Tongue (tissue), 2 donors: Measurements from ENCODE around the gene SPATA31D1. TPM values are rescaled to one million over a fixed set of nuclear protein-coding genes. Genes with fewer than 3 reads are reported as not detected.
"Not testable (repeated sequence)": the region's sequence is repeated elsewhere in the genome, so short reads cannot be mapped to it uniquely, and the experiment has no call there.

ENCODE experiments used
- DNase-seq: peaks from one replicate; pipeline ENCODE4 v3.0.0-alpha.2; 2015
- total RNA-seq: library from RNA; depleted of rRNA; stranded (reverse); fragments of >200 nt; gene quantifications from one replicate; pipeline ENCODE4 v1.2.3, GENCODE V29; 2014

The SPATA31D1 gene
- total RNA-seq: not detected

DNA sequence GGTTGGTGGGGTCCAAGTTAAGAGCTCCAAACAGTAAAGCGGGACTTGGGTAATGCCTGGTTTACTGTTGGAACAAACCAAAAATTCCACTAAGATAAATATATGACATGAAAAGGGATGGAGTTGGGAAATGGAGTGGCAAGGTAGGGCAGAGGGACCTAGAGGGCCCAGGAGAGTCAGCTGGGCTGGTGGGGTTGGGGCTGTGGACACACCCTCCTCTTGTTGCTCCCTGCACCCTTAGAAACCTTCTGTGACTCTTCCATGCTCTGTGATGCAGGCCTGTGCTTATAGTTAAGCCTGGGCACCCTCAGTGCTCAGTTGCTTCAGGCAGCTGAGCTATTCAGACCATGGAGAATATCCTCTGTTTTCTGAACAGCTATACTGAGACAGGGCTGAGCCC lies at the start of gene SPATA31D1:
Gene SPATA31D1, plus strand, starts transcription at position 301 of the 400 bp plus-strand sequence. Its CDS starts 47 bp downstream, at position 348.
- DNase-seq: not testable (repeated sequence)

DNA sequence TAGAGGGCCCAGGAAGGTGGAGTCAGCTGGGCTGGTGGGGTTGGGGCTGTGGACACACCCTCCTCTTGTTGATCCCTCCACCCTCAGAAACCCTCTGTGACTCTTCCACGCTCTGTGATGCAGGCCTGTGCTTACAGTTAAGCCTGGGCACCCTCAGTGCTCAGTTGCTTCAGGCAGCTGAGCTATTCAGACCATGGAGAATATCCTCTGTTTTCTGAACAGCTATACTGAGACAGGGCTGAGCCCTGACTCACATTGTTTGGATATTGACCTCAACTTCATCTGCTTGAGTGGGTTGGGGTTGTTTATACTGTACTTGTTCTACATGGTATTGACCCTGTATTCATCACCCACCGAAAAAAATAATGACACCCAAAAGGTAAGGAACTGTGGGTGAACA lies 45.2 kb upstream of the SPATA31D1 start, which contains the start of gene SPATA31D3:
Gene SPATA31D3, plus strand, starts transcription at position 108 of the 400 bp plus-strand sequence. Its CDS starts 86 bp downstream, at position 194.
- DNase-seq: not testable (repeated sequence)

DNA sequence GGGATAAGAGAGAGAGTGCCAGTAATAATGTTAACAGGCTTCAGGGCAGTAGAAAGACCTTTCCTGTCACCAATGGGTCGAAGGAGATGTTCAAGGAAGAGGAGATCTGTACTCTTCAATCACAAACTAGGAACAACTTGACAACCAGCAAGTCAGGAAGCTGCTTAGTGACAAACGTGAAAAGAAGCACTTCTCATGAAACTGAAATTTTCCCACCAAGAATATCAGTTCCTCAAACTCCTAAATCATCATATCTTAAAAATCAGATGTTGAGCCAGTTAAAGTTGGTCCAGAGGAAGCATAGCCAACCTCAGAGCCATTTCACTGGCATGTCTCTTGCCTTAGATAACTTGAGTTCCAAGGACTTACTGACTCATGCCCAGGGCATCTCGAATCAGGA lies 39.9 kb upstream of the SPATA31D1 start:
- DNase-seq: not testable (repeated sequence)

DNA sequence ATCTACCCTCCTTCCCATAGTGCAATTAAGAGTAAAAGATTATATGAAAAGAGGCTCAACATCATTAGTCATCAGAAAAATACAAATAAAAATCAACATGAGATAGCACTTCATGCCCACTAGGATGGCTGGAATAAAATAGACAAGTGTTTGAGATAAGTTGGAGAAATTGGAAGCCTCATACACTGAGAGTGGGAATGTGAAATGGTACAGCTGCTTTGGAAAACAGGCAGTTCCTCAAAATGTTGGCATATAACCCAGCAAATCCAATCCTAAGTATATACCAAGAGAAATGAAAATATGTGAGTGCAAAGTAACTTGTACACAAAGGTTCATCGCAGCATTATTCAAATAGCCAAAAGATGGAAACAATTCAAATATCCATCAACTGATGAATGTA lies 35.5 kb upstream of the SPATA31D1 start:
- no peak for DNase-seq

DNA sequence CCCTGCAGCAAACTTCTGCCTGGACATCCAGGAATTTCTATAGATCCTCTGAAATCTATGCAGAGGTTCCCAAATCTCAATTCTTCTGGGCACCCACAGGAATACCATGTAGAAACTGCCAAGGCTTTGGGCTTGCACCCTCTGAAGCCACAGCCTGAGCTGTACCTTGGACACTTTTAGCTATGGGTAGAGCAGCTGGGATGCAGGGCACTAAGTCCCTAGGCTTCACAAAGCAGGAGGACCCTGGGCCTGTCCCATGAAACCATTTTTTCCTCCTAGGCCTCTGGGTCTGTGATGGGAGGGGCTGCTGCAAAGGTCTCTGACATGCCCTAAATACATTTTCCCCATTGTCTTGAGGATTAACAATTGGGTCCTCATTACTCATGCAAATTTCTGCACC lies 32.9 kb upstream of the SPATA31D1 start:
- no peak for DNase-seq

DNA sequence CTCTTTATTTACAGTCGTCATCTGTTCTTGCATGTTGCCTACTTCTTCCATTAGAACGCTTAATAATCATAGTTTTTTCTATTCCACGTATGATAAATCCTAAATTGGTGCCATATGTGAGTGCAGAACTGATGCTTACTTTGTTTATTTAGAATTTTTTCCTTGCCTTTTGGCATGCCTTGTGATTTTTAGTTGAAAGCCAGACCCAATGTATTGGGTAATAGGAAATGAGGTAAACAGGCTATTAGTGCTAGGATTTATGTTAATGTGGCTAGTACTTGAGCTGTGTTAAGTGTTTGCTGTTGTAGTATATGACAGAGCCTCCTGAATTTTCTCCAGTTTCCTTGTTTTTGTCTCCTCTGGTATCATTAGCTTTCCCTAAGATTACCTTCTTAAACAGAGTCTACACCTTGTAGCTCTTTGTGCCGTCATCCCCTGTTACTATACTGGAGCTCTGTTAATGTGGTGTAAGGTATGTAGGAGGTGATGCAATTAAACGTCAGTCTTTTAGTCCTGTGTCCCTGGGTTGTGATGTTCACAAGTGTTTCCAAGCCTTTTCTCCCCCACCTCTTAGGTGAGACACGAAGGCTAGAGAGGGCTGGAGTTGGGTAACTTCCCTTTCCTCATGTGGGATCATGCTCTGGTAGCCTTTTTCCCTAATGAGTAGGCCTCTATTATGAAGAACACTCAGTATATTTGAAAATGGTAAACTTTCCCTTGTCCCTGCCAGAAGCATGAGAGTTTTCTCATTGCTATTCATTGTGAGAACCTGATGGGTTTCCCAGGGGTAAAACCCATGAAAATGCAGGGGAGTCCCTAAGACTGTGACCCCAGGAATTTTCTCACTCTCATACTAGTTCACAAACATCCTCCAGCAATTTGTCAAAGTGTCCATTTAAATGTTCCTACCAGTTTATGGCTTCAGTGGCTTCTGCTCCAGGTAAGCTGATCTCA lies 24.1 kb upstream of the SPATA31D1 start:
- no peak for DNase-seq

DNA sequence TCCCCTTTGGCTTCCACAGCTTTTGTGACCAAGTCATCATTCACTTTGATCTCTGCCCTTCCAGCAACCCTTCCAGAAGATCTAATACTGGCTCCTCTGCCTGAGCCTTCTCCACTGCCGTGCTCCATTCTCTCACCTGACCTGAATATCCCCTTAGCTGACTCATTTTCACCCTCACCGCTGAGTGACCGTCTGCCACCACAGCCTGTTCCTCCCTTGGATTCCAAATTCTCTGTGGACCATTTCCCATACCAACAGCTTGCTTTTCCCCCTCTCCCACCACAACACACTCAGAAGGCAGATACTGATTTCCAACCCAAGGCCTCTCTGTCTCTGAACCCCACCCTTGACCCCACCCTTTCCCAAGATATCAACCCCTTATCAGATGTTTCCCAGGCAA lies 20.5 kb upstream of the SPATA31D1 start:
- DNase-seq: no peak

DNA sequence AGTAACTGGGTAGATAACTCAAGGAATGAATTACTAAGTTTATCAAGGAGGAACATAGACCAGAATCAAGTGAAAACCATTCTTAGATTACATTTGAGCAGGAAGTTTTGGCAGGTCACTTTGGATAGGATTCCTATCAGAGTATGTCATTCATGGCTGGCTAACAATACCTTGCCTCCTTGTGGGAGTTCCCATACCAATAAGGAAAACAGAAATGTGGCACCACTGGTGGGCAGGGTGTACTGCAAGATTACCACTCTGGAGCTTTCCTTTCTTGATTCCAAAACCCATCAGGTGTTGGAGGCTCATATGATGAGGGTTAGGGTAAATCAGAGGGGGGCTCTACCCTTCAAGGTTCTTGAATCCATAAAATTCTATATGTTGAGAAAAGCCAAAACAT lies 18.6 kb upstream of the SPATA31D1 start:
- no peak for DNase-seq

DNA sequence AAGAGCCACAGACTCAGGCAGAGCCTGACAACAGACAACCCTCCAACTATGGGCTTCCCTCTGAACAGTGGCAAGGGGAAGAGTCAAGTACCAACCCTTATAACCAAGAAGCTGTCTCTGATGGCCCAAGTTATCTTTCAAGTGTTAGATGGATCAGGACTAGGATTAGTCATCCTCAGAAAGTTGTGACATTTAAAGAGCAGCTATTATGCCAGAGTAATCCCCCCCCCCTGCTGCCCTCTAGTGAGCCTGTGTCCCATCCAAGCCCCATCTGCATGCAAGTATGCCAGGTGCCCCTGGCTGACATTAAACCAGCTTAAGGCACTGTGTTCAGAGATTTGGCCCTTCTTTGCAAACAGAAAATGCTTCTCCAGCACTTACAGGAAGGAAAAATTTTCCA lies 16.8 kb upstream of the SPATA31D1 start:
- DNase-seq: no peak

DNA sequence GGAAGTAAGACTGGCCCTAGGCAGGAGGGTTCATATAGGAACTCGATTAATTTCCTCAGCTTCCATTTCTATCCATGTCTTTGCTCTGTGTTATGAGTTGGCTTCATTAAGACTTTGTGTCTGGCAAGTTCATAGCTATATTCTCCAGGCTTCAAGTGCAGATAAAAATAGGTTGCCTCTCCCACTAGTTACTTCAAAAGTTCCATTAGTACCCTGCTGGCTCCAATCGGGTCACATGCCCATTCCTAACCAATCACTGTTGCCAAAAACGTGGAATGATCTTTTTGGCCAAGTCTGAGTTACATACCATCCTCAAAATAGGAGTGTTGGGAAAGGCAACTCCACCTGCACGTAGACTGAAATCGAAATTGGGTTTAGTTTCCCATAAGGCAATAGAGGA lies 13.8 kb upstream of the SPATA31D1 start:
- no peak for DNase-seq

DNA sequence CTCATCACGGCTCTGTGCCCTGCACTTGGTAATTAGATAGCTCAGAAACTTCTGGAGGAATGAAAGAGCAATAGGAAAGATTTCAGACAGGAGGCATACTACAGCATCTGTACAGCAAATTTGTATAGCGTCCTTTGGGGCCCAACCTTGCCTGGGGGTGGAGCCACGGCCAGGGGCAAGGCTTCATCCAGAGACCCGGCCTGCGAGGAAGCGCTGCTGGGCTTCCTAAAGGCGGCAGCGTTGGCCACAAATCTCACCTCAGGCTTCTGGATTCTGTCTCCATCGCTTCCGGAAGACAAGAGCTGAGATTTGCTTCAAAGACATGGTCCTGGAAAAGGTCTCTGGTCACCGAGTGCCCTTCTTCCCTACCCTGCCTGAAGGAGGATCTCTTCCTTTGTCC lies 12.2 kb upstream of the SPATA31D1 start:
- no peak for DNase-seq

DNA sequence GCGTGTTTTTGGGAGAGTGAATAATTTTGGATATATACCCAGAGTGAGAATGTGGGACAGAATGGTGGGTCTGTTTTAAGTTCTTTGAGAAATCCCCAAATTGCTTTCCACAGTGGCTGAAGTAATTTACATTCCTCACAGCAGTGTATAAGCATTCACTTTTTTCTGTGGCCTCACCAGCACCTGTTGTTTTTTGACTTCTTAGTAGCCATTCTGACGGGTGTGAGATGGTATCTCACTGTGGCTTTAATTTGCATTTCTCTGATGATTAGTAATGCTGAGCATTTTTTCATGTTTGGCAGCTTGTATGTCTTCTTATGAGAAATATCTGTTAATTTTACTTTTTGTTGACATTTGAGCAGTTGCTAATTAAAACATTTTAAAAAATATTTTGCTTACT lies 9.4 kb upstream of the SPATA31D1 start:
- DNase-seq: no peak

DNA sequence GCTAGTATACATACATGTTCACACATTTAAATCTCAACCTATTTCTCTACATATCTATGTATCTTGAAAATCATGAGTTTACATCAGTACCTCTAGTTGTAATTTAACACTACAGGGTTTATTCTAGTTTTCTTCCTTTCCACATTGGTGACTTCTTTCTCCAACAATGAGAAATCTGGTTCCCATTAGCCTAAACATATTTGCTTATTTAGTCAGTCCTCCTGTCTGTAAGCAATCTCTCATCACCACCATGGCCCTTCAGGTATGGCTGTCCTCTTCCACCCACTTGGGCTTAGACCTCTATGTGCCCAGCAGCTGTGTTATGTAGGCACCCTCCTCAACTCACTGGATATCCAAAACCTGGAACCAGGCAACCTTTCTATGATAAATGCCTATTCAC lies 8.0 kb upstream of the SPATA31D1 start:
- DNase-seq: no peak

DNA sequence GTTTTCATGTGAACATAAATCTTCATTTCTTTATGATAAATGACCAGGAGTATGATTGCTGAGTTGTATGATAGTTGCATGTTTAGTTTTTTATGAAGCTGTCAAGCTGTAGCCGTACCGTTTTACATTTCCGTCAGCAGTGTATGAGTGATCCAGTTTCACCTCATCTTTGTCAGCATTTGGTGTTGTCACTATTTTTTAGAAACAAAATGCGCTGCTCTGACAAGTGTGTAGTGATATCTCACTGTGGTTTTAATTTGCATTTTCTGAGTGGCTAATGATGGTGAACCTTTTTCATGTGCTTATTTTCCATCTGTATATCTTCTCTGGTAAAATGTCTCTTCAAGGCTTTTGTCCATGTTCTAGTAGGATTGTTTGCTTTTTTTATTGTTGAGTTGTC lies 6.7 kb upstream of the SPATA31D1 start:
- DNase-seq: no peak

DNA sequence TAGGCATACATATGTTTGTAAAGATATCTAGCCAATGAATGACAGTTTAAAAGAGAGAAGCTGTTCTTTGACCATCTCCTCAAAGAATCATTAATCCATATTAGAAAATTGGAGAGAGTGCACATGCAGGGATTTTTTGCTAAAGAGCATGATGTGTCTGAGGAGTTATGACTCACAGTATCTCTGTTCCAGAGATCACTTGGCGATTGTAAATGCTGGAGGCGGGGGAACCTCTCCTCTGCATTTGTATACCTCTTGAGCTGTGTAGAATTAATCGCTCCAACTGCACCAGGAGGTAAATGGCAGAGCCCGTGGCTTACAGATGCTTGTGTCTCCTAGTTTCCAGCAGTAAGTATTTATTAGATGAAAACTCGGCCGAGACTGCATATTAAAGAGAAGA lies 3.6 kb upstream of the SPATA31D1 start:
- no peak for DNase-seq

DNA sequence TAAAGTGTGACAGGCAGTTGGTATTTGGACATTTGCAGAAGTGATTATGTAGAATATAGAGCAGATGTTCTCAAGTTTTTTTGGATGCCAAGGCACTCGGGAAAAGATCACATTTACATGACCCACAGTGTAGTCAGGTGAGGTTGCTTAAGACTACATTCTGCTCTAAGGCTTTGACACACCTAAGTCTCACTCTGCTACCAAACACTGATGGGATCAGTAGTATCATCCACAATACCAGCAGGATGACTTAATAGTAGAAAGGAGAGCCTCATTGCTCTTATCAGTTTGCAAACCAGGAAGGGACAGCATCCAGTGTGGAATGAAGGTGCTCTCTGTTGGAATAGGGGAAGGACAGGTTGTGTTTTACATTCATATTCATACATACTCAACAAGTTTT lies 2.5 kb upstream of the SPATA31D1 start:
- no peak for DNase-seq

DNA sequence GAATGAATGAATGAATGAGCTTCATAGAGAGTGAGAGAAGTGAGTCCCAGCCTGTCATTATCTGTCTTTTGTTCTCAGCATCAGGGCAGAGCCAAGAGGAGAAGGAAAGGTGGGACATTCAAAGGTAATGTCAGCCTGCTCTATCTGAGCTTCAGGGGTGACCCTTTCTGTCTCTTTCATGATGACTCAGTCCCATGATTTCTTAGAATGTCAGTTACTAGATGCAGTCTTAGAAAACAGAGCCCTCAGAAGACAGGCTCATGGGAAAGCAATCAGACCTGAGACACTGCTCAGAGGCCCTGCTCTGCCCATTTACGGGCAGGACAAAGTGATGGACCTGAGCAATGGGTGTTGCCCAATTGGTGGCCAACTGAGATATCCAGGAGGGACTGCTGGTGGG lies 1.1 kb downstream of the SPATA31D1 start:
- DNase-seq: no peak

DNA sequence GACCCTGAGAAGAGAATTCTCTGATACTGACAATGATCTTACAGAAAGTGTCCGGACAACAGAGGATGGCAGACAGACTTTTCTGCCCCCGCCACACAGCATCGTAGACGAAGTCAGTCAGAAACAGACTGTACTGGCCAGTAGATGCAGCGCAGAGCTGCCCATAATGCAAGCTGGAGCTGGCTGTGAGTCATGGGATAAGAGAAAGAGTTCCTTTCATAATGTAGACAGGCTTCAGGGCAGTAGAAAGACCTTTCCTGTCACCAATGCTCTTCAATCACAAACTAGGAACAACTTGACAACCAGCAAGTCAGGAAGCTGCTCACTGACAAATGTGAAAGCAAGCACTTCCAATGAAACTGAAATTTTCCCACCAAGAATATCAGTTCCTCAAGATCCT lies 5.1 kb downstream of the SPATA31D1 start:
- DNase-seq: no peak

DNA sequence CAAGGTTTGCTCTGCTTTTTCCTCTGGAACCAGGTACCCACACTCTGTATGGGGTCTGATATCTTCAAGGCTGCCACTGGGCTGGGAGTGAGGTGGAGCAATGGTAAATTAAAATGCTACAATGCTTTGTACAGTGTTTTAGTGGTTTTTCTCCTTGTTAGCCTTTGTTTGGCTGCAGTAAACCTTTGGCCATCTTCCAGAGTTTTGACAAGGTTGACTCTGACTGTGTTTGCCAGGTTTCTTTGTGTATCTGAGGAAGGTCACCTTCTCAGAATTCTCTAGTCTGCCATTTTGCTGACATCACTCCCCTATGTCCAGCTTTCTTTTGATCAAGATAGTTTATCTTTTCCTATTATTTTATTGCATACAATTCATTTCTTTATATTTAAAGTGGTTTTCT lies 11.2 kb downstream of the SPATA31D1 start:
- no peak for DNase-seq

DNA sequence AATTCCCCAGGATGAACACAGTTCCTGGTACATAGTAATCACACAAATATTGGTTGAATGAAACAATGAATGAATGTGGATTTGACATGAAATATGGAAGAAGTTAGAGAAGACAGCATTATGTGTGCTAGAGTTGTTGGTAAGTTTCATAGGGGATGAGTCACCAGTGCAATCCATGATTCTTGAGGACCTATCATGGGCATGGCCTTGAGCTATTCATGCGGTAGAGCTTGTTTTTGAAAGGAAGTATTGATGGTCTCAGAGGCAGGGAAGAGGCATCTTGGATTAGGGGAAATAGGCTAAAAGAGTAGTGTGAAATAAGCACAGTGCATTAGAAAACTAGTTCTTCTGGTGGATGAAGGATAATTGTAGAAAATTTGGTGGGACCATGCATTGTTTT lies 22.1 kb downstream of the SPATA31D1 start:
- no peak for DNase-seq

DNA sequence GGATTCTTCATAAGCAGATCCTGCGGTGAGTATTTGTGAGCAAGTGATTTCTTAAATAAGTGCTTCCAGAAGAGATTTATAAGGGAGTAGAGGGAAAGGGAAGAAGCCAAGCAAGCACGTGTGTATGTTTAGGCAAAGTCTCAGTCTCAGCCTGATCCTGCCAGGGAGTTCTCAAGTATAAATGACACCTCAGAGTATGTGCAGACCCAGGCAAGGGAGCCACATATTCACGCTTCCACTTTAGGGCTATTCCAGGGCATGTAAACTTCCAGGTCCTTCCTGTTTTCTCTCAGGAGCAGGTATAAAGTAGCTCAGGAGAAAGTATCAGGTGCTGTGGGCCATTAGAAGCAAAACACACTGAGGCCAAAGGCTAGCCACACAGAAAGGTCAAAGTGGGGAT lies 22.6 kb downstream of the SPATA31D1 start:
- DNase-seq: no peak

DNA sequence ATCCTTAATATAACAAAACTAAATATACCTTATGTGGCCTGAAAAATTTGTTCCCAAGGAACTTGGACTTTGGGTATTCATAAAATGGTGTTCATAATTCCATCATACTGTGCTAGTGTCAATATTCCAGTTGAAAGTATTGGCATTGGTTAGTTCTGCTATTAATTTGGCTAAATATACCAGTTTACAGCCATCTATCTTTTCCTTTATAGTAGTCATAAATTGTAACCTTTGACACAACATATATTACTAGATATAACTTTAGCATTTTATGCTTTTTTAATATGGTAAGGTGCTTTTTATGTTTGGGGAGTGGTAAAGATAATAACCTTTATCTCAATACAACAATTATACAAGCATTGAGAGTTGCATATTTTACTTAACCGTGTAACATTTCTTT lies 23.7 kb downstream of the SPATA31D1 start:
- DNase-seq: no peak

DNA sequence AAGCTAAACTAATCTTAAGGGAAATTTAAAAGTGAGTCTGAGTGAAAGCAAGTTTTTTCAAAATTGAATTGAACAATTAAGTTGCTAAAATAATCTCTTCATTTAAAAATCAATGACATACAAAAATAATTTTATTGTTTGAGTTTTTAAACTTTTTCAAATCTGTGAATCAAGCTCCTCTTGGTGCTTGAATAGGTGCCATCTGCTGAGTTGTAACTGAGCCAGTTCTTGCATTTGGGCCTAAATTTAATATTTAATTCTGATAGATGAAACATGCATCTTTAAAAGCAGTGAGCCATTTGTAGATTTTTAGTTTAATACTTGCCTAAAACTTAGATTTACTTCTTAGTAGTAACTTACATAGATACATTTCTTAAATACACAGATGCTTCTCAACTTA lies 31.8 kb downstream of the SPATA31D1 start:
- DNase-seq: no peak

DNA sequence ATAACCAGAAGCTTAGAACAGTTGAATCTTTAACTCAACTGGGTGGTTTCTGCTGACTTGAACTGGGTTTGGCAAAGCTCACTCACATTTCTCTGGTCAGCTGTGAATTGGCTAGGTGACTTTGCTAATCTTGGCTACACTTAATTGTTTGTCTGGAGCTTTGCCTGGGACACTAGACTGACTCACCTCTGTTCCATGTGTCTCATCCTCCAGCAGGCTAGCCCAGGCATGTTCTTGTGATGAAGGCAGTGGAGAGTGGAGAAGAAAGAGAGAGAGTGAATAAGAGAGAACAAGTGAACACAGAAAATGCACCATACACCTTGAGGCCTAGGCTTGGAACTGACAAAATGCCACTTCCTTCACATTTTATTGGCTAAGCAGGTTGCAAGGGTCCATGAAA lies 32.6 kb downstream of the SPATA31D1 start:
- no peak for DNase-seq
